Measurements from ENCODE around the gene CROCC2.

DNA sequence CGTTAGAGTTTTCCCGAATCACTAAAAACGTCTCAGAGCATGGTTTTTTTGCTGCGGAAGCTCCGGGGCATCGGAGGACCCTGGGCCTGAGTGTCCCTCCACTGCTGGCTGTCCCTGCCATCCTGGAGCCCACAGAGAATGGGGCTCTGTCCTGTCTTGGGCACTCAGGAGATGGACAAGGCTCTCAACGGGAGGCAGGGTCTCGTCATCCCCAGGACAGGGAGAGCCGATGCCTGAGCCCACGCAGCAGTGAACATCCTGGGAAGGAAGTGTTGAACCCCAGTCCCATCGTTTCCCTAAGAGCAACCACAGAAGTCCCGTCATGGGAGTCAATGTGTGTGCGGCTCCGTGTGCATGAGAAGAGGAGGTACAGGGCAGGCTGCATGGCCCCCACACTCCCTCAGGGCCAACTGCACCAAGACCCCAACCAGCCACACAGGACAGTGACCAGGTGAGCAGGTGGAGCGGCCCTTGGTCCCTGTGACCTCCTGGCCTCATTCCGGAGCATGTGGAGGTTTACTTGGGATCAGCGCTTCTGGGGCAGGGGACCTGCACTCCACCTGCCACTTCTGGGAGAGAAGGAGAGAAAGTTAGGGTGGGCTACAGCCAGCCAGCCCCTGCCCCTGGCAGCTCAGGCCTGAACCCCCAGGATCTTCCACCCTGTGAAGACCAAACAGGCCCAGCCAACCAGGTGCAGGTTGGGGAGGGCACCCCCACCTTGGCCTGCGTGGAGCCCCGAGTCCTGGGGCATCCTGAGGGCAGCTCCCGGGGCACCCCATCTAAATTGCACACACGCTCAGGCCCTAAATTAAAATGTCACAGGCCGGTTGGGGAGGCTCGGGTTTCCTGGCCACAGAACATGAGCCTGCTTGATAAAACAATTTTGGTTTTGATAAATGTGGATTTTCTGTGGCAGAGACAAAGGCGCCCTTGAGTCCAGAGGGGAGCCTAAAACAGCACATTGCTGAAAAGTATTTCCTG, 89.2 kb downstream of the CROCC2 start:
- TF ChIP-seq, protein P1, sequence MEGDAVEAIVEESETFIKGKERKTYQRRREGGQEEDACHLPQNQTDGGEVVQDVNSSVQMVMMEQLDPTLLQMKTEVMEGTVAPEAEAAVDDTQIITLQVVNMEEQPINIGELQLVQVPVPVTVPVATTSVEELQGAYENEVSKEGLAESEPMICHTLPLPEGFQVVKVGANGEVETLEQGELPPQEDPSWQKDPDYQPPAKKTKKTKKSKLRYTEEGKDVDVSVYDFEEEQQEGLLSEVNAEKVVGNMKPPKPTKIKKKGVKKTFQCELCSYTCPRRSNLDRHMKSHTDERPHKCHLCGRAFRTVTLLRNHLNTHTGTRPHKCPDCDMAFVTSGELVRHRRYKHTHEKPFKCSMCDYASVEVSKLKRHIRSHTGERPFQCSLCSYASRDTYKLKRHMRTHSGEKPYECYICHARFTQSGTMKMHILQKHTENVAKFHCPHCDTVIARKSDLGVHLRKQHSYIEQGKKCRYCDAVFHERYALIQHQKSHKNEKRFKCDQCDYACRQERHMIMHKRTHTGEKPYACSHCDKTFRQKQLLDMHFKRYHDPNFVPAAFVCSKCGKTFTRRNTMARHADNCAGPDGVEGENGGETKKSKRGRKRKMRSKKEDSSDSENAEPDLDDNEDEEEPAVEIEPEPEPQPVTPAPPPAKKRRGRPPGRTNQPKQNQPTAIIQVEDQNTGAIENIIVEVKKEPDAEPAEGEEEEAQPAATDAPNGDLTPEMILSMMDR (IDR thresholded peaks at IDR 0.05; ENCODE audit: low read length), result no peak
- TF ChIP-seq EZH2 (IDR thresholded peaks at IDR 0.05; ENCODE audit: borderline replicate concordance, low read length), result no peak
